Activated B cell treated with CpG ODN at 0.5 μM for 24 hours (primary cell): ENCODE results near the gene SAMD4A. TPM values are rescaled to one million over a fixed set of nuclear protein-coding genes. Genes with fewer than 3 reads are reported as not detected.

Experiments
- ATAC-seq: fragments of 200-7000 bp; cut with Tn5 transposase; one replicate; pipeline ENCODE4 v1.10.0; 2021; ENCODE audit warnings: low read depth, mild to moderate bottlenecking, moderate library complexity
- CTCF ChIA-PET: fragments of 350-600 bp; sonication (Branson Sonifier 250); formaldehyde crosslinking; loops from one replicate; lab custom pipeline; 2021; ENCODE audit warnings: antibody characterized with exemption; lab: Charles Lee
- POLR2A ChIA-PET: fragments of 350-600 bp; sonication (Branson Sonifier 250); formaldehyde crosslinking; loops from one replicate; lab custom pipeline; 2021; ENCODE audit warnings: antibody characterized with exemption; lab: Charles Lee
- DNase-seq: peaks from one replicate; pipeline ENCODE4 v3.0.0; 2022
- H3K27ac Mint-ChIP-seq: one replicate; pipeline ENCODE4 v1.8.0; 2020; ENCODE audit warnings: mixed read lengths
- H3K27me3 Mint-ChIP-seq: one replicate; pipeline ENCODE4 v1.8.0; 2021; ENCODE audit warnings: mixed read lengths
- H3K36me3 Mint-ChIP-seq: one replicate; pipeline ENCODE4 v1.8.0; 2021; ENCODE audit warnings: low read depth, mixed read lengths
- H3K4me1 Mint-ChIP-seq: one replicate; pipeline ENCODE4 v1.8.0; 2021; ENCODE audit warnings: mixed read lengths
- H3K4me3 Mint-ChIP-seq: one replicate; pipeline ENCODE4 v1.8.0; 2020; ENCODE audit warnings: mild to moderate bottlenecking, mixed read lengths
- H3K9me3 Mint-ChIP-seq: one replicate; pipeline ENCODE4 v1.8.0; 2020; ENCODE audit warnings: mixed read lengths
- intact Hi-C: fragments of 100-400 bp; cut with micrococcal nuclease; formaldehyde crosslinking; loops from one replicate; pipeline ENCODE4 v1.15.1; 2024
- total RNA-seq: library from RNA; stranded (reverse); gene quantifications from 2 replicates; pipeline ENCODE4 v1.2.3, GENCODE V29; 2022
- TF ChIP-seq, protein P1 (sequence below): fragments of 200-600 bp; IDR thresholded peaks from one replicate; pipeline ENCODE4 v1.8.0; 2022; ENCODE audit warnings: antibody characterized with exemption, mild to moderate bottlenecking

SAMD4A gene
- total RNA-seq, 1 donor from 2014 or later = 8.7 TPM

- POLR2A ChIA-PET = no interaction called here
- intact Hi-C loops = no loop called here
- H3K27me3 Mint-ChIP-seq = no peaks in the 10 kb centered on the region
- TF ChIP-seq, protein P1, sequence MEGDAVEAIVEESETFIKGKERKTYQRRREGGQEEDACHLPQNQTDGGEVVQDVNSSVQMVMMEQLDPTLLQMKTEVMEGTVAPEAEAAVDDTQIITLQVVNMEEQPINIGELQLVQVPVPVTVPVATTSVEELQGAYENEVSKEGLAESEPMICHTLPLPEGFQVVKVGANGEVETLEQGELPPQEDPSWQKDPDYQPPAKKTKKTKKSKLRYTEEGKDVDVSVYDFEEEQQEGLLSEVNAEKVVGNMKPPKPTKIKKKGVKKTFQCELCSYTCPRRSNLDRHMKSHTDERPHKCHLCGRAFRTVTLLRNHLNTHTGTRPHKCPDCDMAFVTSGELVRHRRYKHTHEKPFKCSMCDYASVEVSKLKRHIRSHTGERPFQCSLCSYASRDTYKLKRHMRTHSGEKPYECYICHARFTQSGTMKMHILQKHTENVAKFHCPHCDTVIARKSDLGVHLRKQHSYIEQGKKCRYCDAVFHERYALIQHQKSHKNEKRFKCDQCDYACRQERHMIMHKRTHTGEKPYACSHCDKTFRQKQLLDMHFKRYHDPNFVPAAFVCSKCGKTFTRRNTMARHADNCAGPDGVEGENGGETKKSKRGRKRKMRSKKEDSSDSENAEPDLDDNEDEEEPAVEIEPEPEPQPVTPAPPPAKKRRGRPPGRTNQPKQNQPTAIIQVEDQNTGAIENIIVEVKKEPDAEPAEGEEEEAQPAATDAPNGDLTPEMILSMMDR = no peak
- no peak overlapping the region for H3K4me3 Mint-ChIP-seq
- peaks cover 5% of the 10 kb centered on the region for H3K36me3 Mint-ChIP-seq
- H3K9me3 Mint-ChIP-seq = peaks cover 4% of the 10 kb centered on the region
- H3K27ac Mint-ChIP-seq = no peak overlapping the region
- no peaks in the 10 kb centered on the region for H3K4me1 Mint-ChIP-seq
- DNase-seq (no peak), ATAC-seq (no peak)
- CTCF ChIA-PET = no interaction called here
Observed at GRCh38 chr14:54584097-54584496, 17.2 kb downstream of the SAMD4A start.

GRCh38 chr14:54585214-54585613, 18.3 kb downstream of the SAMD4A start:
- Mint-ChIP-seq H3K9me3 (peaks cover 4% of the 10 kb centered on the region), H3K27me3 (no peaks in the 10 kb centered on the region), H3K4me3 (no peak overlapping the region), H3K36me3 (peaks cover 5% of the 10 kb centered on the region), H3K27ac (no peak overlapping the region), H3K4me1 (no peaks in the 10 kb centered on the region)
- DNase-seq (no peak), ATAC-seq (no peak)
- intact Hi-C loops = no loop called here
- TF ChIP-seq, protein P1 = no peak
- ChIA-PET POLR2A (no interaction called here), CTCF (no interaction called here)

DNA sequence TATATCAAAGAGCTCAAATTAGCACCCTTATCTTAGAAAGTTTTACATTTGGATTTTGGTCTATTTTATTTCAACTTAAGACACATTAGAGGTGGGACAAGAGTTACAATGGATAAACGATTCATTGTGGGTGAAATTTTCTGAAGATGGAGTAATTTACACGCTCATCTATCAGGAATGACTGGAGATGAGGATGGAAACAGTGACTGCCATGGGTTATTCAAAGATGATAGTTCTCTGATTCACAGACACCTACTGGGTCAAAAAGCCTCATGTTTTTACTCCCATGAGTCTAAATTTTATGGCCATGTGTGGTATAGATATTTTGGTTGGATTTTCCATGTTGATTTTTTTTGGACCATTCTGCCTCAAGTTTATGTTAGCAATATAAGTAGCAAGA, 22.1 kb downstream of the SAMD4A start:
- TF ChIP-seq, protein P1 = no peak
- ATAC-seq = no peak
- H3K4me1 Mint-ChIP-seq = peaks cover 4% of the 10 kb centered on the region

GRCh38 chr14:54589843-54590242, 22.9 kb downstream of the SAMD4A start:
- intact Hi-C loops = loop anchor here (5.0 kb wide), 1 partner anchor 37 kb away; no protein-coding TSS in a partner anchor
- CTCF ChIA-PET = no interaction called here
- Mint-ChIP-seq H3K9me3 (peaks cover 4% of the 10 kb centered on the region), H3K27ac (no peak overlapping the region), H3K27me3 (no peaks in the 10 kb centered on the region), H3K4me3 (no peak overlapping the region), H3K36me3 (peaks cover 6% of the 10 kb centered on the region), H3K4me1 (peaks cover 4% of the 10 kb centered on the region)
- TF ChIP-seq, protein P1 = no peak
- DNase-seq (no peak), ATAC-seq (no peak)
- POLR2A ChIA-PET = no interaction called here

More for the DNA sequence above, 22.1 kb downstream of the SAMD4A start:
- ChIA-PET POLR2A (no interaction called here), CTCF (no interaction called here)
- Mint-ChIP-seq H3K4me3 (no peak overlapping the region), H3K9me3 (peaks cover 4% of the 10 kb centered on the region), H3K27me3 (no peaks in the 10 kb centered on the region), H3K36me3 (peaks cover 6% of the 10 kb centered on the region), H3K27ac (no peak overlapping the region)
- intact Hi-C loops = no loop called here
- DNase-seq = no peak

DNA sequence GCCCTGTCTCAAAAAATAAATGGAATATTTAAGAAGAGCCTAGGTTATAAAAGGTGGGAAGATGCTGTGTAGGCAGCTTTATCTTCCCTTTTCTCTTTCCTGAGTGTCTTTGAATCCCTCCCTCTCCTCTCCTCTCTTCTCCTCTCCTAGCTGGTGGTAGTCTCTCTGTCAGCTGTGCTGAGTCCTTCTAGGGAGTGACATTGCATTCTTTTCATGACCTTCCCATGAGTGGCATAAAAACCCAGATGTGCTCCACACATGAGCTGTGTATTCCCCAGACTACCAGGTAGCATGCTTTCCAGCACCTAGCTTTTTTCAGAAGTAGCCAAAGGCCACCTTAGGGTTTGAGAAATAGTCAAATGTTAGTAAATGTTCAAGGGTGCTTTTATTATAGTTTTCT, 23.6 kb downstream of the SAMD4A start:
- no peak for ATAC-seq
- Mint-ChIP-seq H3K4me1 (peaks cover 4% of the 10 kb centered on the region), H3K9me3 (peaks cover 4% of the 10 kb centered on the region), H3K27ac (no peak overlapping the region), H3K4me3 (no peak overlapping the region), H3K36me3 (peaks cover 6% of the 10 kb centered on the region), H3K27me3 (no peaks in the 10 kb centered on the region)
- intact Hi-C loops = loop anchor here (5.0 kb wide), 1 partner anchor 37 kb away; no protein-coding TSS in a partner anchor
- no peak for DNase-seq
- TF ChIP-seq, protein P1 = no peak
- ChIA-PET CTCF (no interaction called here), POLR2A (no interaction called here)
